GM19351 (cell line): ENCODE data around the gene DDX39B.

Experiments used
- ATAC-seq: cut with Tn5 transposase; IDR thresholded peaks from one replicate; pipeline ENCODE4 v1.9.1; 2021; ENCODE audit warnings: mild to moderate bottlenecking, moderate library complexity; ENCODE audit not compliant: unreplicated experiment

The DDX39B gene

GRCh38 chr6:31548544-31548873 is 6.7 kb upstream of the DDX39B start:
- no peak for ATAC-seq

GRCh38 chr6:31547727-31548543 is 6.1 kb upstream of the DDX39B start:
- ATAC-seq: no peak

GRCh38 chr6:31546958-31547726 is 5.3 kb upstream of the DDX39B start, which contains the start of gene NFKBIL1:
NFKBIL1 (plus strand) TSS chr6:31547608; CDS start chr6:31547695, 87 bp downstream.
- peak; percentile 75 for ATAC-seq

- ATAC-seq: no peak
Observed at GRCh38 chr6:31546339-31546957, 4.6 kb upstream of the DDX39B start, which contains the start of gene ATP6V1G2. ATP6V1G2 (minus strand) TSS chr6:31546608; CDS start chr6:31546559, 49 bp downstream.

- ATAC-seq: no peak
Observed at GRCh38 chr6:31545291-31545690, 3.5 kb upstream of the DDX39B start.

- ATAC-seq: no peak
Observed at GRCh38 chr6:31544676-31545075, 2.9 kb upstream of the DDX39B start.

GRCh38 chr6:31543639-31544038 is 1.8 kb upstream of the DDX39B start:
- ATAC-seq: no peak

- ATAC-seq: peak; percentile 20
Observed at GRCh38 chr6:31541059-31541657, 645 bp downstream of the DDX39B start.

- ATAC-seq: no peak
Observed at GRCh38 chr6:31540640-31541039, 1.2 kb downstream of the DDX39B start.

GRCh38 chr6:31538805-31539400 is 2.9 kb downstream of the DDX39B start:
- no peak for ATAC-seq

- ATAC-seq: no peak
Observed at GRCh38 chr6:31535538-31536324, 6.1 kb downstream of the DDX39B start.

GRCh38 chr6:31534521-31535040 is 7.2 kb downstream of the DDX39B start:
- no peak for ATAC-seq

GRCh38 chr6:31534011-31534410 is 7.8 kb downstream of the DDX39B start:
- ATAC-seq: no peak

- no peak for ATAC-seq
Observed at GRCh38 chr6:31533455-31533841, 8.4 kb downstream of the DDX39B start.

- ATAC-seq: no peak
Observed at GRCh38 chr6:31532644-31533454, 9.0 kb downstream of the DDX39B start.

- no peak for ATAC-seq
Observed at GRCh38 chr6:31531771-31532643, 9.8 kb downstream of the DDX39B start.

- ATAC-seq: no peak
Observed at GRCh38 chr6:31531162-31531561, 10.6 kb downstream of the DDX39B start.

GRCh38 chr6:31530659-31531058 is 11.1 kb downstream of the DDX39B start:
- no peak for ATAC-seq
